IPS DF 19.7 (cell line): ENCODE data around the gene CPPED1.

Experiments
- DNase-seq: peaks from one replicate; pipeline ENCODE4 v3.0.0-alpha.2; 2013; ENCODE audit warnings: low read depth, low spot score

The CPPED1 gene

DNA sequence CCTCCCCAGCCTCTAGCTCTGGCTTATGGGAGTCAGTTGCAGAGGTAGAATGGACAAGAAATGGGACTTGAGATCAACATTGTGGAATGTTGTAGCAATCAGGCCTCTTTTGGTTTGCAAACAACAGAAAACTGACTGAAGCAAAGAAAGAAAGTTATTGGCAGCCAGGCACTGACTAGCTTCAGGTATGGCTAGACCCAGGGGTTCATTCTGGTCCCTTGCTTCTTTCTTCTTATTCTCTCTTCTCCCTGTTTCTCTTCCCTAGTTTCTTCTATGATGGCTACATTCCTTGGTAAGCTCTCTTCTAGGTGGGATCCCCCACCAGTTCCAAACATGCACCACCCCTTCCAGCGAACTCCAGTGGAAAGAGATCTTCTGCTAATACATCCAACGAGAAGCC is 154.3 kb downstream of the CPPED1 start:
- DNase-seq, result no peak

DNA sequence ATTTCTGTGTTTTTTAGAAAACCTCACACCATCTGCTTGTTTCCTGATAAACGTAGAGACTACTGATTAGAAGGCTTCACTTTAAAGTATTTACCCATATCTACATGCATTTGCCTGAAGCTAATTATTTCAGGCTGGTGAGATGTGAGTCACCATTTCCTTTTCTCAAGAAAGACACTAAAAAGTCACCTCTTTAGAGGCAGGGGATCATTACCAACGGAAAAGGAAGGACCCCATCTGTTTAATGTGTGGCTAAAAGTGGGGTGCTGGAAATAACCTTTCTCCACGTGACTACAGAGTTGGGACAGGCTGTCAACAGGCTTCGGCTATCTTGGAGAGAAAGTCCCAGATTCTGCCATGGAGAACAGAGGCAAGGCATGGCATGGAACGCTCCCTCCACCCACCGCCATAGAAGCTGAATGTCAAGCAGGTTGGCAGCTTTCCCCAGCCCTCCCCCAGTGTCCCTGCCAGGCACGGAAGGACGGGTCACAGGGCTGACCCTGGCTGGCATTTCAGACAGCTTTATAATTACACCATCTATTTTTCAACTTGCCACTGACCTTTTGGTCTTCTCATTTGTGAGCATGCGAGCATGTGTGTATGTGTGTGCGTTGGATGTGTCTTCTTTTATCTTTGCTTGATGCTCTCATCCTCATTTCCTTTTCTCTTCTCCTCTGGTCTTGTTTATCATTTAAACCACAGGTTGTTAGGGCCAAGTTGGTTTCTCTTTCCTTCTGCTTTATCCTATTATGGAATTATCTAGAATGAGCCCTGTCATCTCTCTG is 157.0 kb downstream of the CPPED1 start:
- DNase-seq, result no peak

DNA sequence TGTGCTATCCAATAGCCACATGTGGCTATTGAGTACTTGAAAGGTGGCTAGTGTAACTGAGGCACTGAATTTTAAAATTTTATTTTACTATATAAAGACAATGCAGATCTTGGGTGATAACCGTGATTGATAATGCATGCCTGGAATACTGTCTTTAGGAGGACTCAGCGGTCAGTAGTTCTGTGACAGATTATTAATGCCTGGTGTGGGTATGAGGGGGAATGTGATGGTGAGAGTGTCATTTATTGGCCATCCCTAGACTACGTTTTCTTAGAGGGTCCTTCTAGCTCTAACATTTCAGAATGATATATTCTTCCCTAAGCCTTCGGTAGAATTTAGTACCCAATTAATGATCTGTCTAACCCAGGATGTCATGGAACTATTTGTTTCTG is 157.6 kb downstream of the CPPED1 start:
- no peak for DNase-seq

DNA sequence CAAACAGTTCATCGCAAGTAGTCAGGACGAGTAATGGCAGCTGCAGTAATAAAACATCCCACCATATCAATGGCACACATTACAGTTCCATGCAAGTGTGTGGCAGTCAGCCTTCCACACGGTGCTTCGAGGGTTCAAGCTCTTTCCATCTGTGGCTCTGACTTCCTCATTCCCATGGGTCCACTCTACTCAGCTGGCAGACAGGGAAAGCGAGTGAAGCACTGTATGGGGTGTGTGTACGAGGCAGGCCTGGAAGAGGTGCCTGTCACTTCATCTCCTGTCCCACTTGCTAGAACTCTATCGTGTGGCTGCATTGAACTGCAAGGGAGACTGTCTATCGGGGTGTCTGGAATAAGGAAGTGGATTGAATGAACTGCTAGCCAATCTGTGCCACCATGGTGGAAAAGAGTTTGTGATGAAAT is 160.6 kb downstream of the CPPED1 start:
- no peak for DNase-seq

DNA sequence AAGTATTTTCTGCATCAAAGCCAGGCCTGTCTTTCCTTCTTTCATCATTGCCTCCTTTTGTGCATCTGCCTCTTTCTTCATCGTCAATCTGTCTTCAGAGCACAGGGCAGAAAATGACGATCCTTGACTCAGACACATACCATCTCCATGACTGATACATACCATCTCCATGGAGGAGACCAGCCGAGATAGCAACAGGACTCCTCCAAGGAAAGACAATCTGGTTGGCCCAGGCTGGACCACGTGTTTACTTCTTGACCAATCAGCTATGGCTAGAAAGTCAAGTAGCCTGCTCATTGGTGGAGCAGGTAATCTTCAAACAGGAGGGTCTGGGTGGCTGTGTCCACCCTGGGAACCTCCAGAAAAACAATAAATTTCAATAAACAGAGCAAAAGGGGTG is 164.6 kb downstream of the CPPED1 start:
- DNase-seq, result no peak

DNA sequence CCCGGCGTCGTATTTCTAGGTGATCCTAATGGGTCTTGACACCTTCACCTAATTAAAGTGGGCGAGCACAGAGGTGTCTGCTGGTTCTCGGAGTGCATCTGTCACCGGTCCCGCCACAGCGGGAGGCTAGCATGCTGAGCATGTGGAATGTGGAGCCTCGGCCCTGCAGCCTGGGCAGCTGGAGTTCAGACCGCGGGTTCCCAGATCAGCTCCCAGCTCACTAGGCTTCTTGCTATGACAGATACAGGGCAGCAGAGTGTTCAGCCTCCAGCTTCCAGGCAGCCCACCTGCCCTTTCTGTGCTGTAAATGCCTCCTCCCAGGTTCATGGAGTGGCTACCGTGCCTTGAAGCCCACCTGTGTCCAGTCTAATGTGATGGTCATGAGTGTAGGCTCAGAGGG is 166.7 kb downstream of the CPPED1 start:
- DNase-seq, result no peak

DNA sequence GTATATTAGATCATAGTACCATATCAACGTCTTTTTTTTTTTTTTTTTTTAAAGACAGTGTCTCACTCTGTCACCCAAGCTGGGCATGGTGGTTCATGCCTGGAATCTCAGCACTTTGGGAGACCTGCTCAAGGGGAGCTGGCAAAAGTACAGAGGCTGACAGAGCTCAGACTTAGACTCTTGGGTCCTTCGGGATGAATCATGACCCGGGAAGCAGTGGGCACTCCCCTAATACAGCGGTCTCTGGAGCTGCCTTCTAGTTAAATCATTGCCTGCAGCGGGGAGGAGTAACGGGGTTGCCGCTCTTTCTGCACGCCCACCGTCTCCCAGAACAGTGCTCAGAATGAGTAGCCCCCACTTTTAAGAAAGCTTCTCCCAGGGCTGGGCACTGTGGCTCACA is 174.4 kb downstream of the CPPED1 start:
- DNase-seq, result no peak

DNA sequence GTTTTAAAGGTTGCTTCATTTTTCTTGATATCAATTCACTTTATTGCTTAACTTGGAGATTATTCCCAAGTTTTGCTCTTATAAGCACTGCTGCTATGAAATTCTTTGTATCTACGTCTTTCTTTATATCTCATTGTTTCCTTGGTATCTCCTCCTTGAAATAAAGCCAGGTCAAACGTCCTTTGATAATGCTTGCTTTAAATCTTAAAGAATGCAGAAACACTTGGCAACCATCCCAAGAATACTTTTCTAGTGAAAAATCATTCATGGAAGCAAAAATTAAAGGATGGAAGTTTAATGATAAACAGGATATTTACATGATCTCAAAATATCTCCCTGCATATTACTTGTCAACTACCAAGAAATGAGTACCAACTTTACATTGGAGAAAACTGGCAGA is 175.2 kb downstream of the CPPED1 start:
- no peak for DNase-seq

DNA sequence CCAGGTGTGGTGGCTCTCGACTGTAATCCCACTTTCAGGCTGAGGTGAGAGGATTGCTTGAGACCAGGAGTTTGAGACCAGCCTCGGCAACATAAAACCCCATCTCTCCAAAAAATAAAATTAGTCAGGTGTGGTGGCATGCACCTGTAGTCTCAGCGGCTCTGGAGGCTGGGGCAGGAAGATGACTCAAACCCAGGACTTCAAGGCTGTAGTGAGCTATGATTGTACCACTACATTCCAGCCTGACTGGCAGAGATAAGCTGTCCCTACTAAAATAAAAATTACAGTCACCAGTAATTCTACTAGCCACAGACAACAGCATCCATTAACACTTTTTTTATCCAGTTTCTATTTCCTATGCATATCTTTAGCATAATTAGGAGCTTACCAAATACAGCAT is 176.3 kb downstream of the CPPED1 start:
- no peak for DNase-seq

DNA sequence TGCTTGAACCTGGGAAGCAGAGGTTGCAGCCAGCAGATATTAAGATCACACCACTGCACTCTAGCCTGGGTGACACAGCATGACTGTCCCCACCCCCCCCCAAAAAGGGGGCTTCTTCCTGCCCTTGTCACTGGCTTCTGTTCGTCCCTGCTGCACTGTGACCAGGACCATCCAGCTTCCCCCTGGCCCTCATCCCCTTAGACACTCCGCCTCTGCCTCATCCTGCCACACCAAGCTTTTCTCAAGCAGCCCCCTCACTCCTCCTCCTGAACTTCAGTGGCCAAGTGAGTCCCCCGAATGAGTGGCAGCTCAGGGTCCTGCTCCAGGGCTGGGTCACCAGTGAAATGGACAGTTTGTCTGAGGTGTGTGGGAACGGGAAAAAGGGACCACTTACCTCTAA is 177.3 kb downstream of the CPPED1 start:
- DNase-seq, result no peak

DNA sequence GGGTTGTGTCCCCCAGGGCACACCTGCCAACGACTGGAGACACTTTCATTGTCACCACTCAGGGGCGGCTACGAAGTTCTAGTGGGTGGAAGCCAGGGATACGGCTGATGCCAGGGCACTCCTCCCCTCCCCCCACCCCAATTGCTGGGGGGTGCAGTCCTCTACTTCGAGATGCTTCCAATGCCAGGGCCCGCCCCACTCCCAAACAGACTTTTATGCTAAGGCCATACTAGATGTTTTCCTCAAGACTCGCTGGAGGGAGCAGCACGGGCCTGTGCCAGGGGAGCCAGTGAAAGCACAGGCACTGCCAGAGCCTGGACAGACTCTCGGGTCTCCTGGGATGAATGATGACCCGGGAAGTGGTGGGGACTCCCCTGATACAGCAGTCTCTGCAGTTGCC is 178.0 kb downstream of the CPPED1 start:
- no peak for DNase-seq

DNA sequence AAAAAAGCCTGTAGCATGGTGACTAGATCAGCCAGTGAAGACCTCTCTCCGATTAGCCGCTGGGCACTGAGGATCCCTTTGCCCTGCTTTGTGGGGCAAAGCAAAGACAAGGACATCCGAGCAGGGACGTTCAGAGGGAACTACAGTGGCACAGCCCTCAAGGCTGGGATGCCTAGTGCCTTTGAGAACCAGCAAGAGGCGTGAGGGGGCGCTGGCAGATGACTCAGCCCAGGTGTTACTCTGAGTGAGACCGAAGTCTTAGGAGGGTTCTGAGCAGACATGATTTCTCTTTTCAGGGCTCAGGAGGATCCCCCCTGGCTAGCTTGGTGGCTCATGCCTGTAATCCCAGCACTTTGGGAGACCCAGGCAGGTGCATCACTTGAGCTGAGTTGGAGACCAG is 178.6 kb downstream of the CPPED1 start:
- no peak for DNase-seq

DNA sequence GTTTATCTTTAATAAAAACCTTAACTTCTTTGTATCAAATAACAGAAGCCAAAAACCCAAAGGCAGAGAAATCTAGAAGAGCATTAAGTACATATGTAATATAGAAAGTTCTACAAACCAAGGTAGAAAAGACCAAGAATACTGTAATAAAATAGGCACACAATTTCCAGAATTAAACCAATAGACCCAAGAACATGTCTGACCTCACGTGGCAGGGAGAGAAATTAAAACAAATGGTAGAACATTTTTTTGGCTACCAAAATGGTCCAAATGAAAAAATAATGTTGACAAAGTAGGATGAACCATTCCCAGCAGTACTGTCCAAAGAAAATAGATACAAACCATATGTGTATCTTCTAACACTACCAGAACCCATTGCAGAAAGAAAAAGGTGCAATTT is 183.5 kb downstream of the CPPED1 start:
- no peak for DNase-seq

DNA sequence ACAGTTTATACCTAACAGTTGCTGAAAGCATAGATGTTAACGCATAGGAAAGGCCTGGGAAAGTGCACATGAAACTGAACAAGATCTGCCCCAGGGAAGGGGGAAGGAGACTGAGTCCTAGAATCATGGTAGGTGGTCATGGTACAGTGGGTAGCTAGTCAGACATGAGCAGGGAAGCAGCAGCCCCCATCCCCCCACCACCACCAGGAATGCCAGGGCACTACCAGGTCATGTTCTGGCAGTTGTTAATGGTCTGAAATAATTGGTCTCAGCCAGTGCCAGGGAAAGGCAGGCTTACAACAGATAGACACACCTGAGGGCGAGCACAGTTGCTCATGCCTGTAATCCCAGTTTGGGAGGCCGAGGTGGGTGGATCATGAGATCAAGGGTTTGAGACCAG is 185.2 kb downstream of the CPPED1 start:
- no peak for DNase-seq

DNA sequence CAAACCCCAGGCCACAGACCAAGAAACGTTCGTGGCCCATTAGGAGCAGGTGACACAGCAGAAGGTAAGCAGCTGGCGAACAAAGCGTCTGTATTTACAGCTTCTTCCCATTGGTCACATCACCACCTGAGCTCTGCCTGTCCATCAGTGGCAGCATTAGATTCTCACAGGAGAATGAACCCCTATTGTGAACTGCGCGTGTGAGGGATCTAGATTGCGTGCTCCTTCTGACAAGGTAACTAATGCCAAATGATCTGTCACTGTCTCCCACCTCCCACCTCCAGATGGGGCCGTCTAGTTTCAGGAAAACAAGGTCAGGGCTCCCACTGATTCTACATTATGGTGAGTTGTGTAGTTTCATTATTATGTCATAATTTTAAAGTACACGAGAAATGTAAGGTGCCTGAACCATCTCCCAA is 186.3 kb downstream of the CPPED1 start:
- DNase-seq, result no peak

DNA sequence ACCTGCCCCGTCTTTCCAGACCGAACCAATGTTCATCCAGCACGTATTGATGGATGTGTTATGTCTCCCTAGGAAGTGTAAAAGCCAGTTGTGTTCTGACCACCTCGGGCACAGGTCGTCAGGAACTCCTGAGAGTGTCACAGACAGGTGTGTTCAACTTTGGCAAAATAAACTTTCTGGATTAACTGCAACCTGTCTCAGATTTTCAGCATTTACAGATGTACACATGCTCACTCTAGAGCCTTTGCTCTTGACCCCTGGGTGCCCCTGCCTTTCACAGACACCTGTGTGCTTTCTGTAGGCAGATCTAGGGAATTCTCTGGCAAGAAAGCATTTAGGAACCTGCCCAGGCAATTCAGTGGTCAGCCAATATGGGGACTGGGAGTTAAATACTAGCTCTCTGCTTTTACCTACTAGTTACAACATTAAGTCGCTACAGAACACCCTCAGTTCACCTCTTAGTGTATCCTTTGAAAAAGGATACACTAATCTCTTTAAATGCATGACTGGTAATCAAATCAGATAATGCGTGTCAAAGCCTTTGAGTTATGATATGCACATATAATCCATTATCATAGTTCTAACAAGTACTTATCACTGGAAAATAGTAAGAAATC is 188.9 kb downstream of the CPPED1 start:
- no peak for DNase-seq

DNA sequence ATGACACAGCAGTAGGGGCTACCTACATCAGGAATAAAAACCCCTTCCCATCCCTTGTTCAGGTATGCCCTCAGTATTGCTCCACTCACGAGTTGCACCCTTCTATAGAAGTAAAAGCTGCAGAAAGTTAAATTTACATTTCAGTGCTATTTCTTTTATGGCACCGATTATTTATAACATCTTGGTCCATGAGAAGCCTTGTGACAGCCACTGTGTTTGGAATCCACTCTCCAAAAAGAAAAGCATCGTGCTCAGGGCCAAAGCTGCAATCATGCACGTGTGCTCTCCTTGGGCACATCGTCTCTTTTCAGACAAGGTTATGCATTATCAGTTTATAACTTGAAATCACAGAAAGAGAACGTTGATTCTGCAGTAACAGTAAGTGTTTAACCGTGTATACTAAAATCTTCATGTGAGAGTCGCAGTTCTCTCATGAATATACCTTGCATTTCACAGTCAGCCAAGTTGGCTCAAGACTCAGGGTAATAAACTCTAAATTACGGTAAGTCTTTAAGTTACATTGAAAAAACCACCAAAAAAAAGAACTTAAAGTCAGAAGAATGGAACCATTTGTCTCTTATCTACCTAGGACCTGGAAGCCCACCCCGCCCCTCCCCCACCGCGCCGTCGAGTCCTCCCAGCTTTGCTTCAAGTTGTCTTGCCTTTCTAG is 189.6 kb downstream of the CPPED1 start:
- DNase-seq, result no peak

DNA sequence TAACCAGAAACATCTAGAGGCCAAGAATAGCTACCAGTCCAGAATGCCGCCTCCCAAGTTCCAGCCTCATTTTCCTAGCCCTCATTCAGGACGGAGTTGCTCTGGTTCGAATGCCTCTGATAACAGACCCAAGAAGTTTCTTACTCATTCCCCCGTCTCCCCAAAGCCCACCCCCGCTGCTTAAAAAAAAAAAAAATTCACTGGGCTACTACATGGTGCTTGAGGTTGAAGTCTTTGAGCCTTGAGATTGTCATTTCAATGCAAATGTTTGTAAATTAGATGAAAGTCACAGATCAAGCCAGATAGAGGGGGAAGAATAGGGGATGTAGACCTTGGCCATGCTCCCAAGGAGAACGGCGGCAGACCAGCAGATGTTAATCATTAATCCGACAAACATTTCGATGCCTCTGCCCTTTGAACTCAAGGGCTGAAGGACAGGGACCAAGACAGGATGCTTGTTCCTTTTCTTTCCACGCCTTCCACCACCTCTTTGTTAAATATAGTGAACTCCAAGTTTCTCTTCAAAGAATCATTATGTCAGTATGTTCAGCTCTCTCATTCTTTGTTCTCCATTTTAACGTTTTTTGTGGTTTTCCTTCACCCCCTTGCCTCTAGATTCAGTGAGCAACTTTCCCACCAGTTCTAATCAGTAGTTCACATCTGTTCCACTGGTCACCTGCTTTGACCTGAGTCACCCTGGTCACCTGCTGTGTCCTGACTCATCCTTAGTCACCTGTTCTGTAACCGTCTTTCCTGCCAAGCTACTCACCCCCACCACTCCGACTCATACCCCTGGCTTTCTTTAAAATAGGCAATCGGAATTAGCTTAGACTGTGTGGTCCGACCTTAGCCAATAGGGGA is 190.3 kb downstream of the CPPED1 start:
- DNase-seq, result peak; percentile 73

DNA sequence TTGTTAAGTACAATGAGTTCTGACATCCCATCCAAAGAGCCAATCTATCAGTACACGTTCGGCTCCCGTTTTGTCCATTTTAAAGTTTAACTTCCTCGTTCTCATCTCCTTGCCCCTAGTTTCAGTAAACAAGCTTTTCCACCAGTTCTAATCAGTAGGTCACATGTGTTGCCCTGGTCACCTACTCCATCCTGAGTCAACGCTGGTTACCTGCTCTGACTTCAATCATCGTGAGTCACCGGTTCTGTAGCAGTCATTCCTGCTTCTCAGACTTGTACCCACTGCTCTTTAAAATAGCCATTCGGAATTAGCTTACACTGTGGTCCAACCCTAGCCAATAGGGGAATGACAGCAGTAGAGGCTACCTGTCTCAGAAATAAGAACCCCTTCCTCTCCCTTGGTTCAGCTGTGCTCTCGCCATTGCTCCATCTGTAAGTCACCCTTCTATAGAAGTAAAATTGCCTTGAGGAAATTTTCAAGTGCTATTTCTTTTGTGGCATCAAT is 191.0 kb downstream of the CPPED1 start:
- no peak for DNase-seq

DNA sequence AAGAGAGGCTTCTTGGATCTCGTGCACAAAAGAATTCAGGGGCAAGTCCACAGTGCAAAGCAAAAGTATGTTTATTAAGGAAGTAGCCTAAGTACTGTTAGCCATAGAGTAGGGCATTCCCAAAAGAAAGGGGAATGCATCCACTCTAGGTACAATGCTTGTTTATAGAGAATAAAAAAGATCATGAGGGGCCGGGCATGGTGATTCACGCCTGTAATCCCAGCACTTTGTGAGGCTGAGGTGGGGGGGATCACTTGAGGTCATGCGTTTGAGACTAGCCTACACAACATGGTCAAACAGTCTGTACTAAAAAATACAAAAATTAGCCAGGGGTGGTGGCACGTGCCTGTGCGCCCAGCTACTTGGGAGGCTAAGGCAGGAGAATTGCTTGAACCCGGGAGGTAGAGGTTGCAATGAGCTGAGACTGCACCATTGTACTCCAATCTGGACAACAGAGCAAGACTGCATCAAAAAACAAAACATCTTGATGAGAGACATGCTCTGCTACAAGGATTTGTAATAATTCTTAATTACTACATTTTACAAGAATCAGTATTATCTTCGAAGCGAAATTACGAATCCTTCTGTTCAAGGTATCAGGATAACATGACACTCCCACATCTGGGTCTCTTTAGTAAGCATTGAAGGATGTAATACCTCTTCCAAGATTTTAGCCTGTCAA is 191.6 kb downstream of the CPPED1 start:
- DNase-seq, result no peak

DNA sequence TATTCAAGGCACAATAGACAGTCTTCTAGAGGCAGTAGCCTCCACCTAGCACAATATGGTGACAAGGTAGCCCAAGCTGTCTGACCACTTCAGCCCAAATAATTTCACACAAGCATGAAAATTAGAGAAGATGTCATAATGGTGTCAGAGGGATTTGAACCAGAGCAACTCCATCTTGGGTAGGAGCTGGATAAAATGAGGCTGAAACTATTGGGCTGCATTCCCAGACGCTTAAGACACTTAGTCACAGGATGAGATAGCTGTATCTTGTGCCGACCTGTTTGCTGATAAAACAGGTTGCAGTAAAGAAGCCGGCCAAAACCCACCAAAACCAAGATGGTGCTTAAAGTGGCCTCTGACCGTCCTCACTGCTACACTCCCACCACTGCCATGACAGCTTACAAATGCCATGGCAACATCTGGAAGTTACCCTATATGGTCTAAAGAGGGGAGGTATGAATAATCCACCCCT is 192.6 kb downstream of the CPPED1 start:
- no peak for DNase-seq
